DMS114 treated with DMSO at 0.1 percent for 48 hours (cell line): ENCODE measurements around the gene ZNF362.
"Not testable (repeated sequence)": the region's sequence is repeated elsewhere in the genome, so short reads cannot be mapped to it uniquely, and the experiment has no call there.

Source experiments
- DNase-seq: peaks from one replicate; lab custom pipeline; 2025; ENCODE audit not compliant: unreplicated experiment; lab: John Stamatoyannopoulos, UW

Gene ZNF362

DNA sequence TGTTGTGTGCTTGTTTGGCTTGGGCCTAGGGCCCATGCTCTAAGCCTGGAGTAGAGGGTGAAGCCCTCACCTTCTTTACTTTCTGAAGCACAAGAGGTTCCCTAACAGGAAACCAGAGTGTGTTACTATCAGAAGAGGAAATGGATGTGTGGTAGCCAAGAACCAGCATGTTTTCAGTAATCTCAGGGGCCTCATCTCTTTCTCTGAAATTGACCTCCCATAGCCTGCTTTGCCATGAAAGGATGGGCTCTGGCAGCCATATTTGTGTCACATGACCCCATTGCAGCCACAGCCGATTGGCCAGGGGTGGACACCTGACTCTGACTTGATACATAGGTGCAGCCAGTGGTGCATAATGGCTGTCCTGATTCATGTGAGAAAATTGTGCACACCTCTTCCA lies 46.0 kb downstream of the ZNF362 start:
- DNase-seq = no peak

DNA sequence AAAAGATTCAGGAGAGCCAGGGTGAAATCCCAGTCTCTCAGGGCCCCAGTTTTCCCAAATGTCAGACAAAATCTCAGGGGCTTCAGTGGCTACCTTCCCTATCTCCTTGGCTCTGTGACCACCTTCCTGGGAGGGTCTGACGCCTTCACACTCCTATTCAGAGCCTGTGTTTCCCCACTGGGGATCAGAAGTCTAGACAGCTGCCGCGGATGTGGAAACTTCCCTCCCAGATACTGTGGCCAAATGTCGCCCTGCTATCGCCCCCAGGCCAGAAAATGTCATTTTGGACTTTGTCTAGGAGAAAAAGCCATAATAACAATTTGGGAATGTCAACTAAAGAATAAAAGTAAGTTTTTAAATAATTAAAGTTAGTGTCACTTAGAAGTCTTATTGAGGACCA lies 48.7 kb downstream of the ZNF362 start:
- DNase-seq = no peak

DNA sequence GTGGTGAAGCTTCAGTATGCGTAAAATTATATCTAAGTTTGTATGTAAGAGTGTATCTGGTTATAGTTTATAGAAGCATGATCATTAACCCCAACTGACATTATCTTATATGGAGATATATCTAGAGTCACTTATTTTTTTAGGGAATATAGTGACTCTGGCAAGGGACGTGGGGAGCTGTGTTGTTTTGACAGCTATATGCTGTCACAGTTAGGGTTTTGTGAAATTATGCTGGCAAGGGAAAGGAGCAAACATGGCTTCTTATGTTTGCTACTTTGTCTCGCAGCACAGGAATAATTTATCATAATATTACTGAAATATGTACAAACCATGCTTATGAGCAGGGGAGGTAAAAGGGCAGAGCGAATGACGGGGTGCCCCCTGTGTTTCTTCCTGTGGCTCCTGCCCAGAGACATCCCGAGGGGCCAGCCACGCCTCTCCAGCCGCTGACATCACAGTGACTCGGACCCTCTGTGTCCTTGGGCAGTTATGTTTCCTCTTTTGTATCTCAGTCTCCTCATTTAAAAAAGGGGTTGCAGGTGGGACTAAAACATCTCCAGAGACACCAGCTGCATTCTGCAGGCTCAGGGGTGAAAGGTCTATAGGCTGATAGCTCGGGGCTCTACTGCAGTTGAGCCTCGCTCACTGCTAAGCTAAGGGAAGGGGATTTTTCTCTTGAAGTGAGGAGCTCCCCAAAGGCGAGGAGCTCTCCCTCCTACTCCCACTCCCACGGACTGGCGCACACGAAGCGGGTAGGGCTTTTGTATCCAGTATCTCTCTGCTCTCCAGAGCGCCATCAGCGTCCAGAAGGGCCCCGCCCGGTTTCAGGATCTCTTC lies 49.7 kb downstream of the ZNF362 start:
- DNase-seq = no peak

DNA sequence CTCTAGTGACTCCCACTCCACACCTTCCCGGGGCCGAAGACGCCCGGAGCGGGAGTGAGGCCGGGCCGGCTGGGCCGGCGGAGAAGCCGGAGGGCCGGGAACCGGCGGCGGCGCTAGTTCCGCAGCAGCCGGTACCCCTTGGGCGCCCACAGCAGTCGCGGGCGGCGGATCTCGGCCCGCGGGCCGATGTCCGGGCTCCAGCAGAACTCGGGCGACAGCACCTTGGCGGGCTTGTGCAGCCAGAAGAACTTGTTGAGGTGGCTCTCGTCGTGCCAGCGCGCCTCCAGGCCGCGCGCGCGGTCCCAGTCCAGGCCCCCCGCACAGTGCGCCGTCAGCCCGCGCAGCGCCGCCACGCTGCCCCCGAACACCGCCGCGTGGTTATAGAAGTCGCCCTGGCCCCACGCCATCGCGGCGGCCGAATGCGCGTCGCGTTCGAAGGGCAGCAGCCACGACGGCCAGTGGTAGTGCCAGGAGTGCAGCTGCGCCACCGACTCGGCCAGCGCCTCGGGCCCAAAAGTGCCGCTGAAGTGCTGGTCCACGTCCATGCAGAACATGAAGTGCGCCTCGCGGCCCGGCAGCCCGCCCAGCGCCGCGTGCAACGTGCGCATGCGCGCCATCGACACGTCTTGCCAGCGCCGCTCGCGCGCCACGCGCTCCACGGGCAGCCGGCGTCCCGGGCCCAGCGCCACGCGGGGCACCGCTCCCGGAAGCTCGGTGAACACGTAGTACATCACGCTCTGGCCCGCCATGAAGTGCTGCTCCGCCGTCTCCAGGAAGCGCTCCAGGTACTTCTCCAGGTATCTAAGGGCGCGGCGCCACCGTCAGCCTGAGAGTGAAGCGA lies 50.6 kb downstream of the ZNF362 start:
- no peak for DNase-seq

DNA sequence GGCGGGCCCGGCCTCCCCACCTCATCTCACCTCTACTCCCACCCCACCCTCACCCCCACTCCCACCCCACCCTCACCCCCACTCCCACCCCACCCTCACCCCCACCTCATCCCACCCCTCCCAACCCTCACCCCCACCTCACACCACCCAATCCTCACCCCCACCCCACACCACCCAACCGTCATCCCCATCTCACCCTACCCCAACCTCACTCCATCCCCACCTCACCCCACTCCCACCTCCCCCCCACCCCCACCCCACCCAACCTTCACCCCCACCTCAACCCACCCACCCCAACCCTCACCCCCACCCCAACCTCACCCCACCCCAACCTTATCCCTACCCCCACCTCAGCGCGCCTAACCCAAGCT lies 51.2 kb downstream of the ZNF362 start:
- DNase-seq = no peak

DNA sequence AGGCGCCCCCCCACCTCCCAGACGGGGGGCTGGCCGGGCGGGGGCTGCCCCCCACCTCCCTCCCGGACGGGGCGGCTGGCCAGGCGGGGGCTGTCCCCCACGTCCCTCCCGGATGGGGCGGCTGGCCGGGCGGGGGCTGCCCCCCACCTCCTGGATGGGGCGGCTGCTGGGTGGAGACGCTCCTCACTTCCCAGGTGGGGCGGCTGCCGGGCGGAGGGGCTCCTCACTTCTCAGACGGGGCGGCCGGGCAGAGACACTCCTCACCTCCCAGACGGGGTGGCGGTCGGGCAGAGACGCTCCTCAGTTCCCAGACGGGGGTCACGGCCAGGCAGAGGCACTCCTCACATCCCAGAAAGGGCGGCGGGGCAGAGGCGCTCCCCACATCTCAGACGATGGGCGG lies 53.1 kb downstream of the ZNF362 start:
- DNase-seq = not testable (repeated sequence)

DNA sequence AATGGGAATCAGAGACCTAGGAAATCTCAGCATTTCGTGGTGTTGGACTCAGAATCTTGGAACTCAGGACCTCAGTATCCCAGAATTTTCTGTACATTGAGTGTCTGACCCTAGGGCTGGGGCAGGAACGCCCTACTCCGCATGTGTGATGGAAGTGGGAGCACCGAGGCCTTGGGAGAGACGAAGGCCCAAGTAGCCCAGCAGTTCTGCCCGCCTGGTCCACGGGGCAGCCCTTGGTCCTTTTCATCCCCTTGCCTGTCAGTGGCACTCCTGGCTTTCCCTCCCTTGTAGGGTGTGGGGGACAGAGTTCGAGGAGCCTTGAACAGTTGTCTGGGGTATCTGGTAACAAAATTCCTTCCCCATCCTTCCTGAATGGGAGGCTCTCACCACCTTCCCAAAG lies 54.4 kb downstream of the ZNF362 start:
- no peak for DNase-seq

DNA sequence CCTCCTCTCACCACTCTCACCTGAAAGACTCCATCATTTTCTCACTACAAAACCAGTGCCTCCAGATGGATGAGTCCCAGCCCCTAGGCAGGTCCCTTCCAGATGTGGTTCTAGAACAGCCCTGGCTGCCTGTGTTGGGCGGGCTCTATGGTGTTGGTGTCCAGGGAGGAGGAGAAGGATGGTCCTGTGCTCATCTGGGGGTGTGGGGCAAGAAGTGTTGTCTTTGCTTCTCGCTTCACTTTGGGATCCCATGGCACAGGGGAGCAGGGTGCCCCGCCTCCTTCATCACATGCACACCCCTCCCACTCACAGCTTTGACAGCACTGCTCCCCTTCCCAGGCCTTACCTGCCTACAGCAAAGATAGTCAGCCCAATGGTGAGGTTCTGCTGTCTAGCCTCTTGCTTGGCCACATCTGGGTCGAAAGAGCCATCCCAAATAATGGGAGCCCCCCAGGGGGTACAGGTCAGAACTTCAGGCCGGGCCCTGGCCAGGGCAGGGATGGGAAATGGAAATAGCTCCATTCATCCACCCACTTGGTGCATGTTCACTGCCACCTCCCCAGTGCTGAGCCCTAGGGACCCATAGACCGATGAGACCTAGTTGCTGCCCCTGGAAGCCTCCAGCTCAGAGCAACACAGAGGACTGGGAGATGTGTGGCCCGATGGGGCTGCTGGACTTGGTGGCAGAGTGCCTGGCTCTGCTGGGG lies 55.6 kb downstream of the ZNF362 start:
- DNase-seq = no peak

DNA sequence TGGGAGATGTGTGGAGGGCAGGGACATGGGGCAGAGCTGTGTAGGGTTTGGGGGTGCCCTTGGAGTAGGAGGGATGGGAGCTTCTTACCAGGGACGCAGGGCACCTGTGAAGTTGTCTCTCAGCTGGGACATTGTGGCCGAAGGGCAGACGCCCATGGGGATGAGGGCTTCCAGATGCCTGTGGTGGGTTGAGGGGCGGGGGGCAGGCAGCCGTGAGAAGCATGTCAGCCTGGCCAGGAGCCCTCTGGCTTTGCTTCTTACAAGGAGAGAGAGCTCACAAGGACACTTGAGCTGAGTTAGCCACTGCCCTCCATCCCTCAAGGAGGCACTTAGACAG lies 56.1 kb downstream of the ZNF362 start:
- DNase-seq = no peak

DNA sequence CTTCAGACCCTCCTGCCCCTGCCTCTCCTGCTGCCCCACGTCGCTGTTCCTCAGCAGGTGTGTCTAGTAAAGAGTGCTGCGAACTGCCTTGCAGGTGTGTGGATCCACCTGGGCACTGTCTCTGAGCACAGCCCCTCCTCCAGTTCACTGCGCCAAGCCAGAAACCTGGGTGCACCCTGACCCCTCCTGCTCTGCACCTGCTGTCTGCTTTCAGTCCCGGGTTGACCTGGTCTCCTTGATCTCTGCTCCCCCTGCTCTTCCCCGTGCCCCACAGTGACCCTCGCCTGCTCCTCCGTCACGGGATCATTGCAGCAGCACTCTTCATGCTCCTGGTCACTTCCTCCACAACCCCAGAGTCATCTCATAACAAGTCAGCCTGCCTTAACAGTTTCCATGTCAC lies 58.1 kb downstream of the ZNF362 start:
- no peak for DNase-seq

DNA sequence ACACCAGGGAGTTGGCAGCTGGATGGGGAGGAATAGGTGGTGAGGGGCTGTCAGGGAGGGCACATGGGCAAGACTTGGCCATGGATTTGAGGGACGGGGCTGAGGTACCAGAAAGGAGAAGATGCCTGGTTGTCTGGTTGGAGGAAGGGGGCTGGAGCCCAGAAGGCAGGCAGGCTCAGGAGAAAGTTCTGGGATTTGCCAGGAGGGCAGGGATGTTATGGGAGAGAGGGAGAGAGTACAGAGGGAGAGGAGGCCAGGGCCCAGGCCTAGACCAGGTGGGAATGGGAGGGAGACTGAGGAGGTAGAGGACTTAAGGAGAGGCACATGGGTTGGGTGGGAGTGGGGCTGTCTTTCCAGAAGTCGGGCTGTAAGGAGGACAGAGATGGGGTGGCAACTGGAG lies 60.3 kb downstream of the ZNF362 start:
- no peak for DNase-seq

DNA sequence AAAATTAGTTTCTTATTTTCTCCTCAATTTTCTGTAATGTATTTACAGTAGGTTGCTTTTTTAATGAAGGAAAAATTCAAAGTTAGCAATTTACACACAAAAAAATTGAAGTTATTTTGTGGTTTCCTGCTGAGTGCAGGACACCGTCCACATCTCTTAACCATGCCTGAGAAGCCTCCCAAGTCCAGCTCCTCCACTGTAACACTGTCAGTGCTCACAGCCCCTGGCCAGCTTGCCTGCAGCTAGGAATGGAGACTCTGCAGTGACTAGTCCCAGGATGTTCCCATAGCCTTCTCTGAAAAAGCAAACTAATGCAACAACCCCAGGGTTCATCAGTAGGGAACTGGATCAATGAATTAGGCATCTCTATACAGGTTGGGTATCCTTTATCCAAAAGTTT lies 61.1 kb downstream of the ZNF362 start:
- DNase-seq = no peak

DNA sequence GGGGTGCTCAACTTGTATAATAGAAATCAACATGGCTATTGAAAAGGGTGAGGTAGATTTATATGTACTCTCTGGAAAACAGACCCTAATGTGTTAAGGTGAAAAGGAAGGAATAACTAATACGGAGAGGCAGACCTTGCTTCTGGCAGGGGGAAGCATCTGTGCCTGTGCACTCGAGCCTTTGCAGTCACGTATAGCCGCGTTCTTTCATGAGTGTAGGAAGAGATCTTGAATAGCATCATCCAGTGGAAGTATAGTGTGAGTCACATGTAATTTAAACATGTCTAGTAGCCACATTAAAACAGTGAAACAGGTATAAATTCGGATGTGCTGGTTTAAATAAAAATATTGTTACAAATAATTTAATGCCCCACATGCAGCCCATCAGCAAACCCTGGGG lies 61.7 kb downstream of the ZNF362 start:
- no peak for DNase-seq

DNA sequence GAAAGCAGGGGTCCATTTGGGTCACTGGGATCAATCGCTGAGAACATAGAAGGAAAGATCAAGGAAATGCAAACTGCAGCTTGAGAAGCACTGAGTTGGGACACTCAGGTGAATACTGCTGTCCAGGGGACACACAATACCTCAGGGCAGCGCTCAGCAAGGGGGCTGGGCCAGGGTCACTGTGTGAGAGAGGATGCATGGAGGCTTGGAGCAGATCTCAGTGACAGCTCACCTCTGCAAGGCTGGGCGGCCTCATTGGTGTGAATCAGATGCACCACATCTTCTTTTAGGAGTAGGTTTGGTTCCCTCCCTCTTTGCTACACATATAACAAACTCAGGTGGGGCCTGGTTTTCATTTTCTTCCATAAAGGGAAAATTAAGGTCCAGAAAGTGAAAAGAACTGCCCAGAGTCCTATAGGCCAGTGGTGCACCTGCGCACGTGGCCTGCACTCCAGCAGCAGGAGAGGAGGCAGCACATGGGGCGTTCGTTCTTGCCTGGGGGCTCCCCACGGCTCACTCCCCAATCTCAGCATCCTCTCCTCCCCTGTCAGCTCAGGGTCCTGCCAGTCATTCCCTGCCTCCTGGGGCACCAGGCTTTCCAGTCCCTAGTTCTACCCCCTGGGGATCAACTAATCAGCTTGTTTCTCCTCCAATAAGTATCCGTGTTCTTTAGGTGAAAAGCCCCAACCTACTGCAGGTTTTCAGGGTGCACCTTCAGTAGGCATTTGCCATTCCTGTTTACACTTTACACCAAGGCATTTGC lies 63.1 kb downstream of the ZNF362 start:
- DNase-seq = no peak

DNA sequence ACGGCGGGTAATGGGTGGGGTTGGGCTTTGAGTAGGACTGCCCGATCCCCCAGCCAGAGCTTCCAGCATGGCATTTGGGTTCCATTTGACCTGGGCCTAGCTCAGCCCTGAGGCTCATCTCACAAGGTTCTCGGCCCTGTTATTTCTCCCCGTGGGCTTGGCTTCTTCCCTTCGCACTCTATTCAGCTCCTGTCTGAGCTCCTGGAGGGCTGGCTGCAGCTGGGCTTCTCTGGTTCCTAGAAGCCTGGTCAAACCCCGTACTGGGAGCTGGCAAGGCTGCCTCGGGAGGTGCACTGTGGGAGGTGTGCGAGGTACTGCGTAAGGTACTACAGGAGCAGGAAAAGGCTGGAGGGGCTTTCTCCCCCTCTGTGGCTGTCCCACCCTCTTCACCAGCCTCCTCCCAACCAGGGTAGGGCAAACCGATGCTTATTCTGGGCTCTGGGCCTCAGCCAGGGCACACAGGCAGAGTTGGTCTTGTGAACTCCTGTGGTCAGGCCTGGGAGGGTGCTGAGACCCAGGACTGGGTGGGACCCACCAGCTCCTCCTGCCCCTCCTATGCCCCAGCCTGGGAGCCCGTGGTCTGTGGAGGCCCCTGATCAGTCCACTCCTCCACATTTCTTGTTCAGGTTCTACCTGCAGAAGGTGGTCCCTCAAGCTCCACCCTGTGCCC lies 63.8 kb downstream of the ZNF362 start:
- DNase-seq = no peak

DNA sequence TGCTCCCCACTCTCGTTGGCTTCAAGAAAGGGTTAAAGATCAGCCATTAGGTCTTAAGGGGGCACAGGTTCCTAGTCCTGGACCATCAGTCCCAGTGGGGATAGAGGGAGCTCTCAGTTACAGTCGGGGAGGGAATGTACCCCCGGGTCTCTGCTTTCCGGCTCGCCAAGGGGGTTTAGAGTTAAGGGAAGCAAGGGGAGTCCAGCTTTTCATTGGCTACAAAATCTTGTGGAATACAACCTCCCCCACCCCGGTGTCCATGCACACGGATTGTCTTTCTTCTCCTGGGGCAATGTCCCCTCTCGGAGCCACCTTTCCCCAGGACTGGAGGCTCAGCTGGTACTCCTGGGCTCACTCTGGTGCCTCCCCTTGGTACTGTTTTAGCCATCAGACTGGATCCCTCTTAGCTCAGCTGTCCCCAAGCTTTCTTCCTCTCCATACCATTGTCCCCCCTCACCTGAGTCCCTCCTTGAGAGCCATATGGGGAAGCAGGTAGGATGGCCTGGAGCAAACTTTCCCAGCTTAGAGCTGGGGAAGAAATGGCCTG lies 64.4 kb downstream of the ZNF362 start, which contains the start of gene A3GALT2:
Gene A3GALT2, minus strand, starts transcription at position 480 of the 547 bp plus-strand sequence. Its CDS starts 0 bp downstream, at position 480.
- DNase-seq = no peak

DNA sequence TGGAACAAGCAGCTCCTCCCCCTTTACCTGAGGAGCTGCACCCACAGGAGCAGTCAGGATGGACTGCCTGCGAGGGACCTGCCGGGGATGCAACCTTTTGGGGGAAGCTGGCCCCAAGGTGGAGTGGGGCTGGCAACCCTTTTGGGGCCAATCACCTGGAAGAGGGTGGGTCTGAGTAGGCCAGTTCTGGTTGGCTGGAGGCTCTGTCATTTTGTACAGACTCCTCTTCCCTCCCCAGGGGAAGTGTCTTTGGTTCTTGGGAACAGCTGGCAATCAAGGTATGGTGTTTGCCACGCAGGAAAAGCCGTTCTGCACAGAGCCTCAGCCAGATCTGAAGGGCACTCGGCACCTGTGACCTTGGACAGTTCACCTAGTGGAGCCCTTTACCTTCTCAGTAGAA lies 64.9 kb downstream of the ZNF362 start:
- DNase-seq = no peak

DNA sequence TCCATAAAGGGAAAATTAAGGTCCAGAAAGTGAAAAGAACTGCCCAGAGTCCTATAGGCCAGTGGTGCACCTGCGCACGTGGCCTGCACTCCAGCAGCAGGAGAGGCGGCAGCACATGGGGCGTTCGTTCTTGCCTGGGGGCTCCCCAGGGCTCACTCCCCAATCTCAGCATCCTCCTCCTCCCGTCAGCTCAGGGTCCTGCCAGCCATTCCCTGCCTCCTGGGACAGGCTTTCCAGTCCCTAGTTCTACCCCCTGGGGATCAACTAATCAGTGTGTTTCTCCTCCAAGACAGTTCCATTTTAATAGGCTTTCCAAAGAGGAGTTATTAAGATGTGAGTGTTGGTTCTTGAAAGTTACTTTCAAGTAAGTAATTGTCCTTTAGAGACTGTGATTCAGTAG lies 65.8 kb downstream of the ZNF362 start:
- DNase-seq = no peak

DNA sequence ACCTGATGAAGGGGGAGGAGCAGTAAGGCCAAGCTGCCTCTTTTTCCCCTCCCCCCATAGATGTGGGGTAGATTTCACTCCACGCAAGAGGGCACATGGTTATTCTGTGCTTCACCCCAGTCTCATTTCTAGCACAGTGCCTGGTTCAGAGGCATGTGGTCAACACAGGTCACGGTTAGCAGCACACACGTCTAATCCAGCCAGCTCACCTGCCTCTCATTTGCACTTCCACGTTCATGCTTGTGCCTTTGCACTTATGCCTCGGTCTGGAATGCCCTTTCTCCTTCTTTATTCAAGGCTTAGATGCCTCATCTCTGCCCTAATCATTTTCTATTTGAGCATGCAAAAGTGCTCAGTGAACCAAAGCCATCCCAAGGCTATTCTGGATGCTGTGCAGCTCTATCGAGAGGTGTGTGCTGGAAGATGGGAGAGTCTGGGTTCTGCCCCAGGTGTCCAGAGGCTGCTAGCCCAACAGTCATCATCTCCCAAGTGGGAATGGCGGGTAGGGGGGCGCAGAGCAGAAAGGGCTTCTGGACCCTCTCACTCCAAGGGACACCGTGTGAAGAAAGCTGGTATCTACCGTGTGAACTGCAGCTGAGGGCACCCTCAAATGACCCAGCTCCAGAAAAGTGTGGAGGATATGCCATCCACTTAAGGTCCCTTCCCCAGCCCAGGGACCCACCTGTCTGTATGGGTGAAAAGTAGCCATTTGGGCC lies 66.7 kb downstream of the ZNF362 start:
- no peak for DNase-seq
